Measurements from ENCODE around the gene RNF150. TPM values are rescaled to one million over a fixed set of nuclear protein-coding genes. Genes with fewer than 3 reads are reported as not detected.

Gene RNF150
- polyA plus RNA-seq, 1 donor, result 42.4 TPM

DNA sequence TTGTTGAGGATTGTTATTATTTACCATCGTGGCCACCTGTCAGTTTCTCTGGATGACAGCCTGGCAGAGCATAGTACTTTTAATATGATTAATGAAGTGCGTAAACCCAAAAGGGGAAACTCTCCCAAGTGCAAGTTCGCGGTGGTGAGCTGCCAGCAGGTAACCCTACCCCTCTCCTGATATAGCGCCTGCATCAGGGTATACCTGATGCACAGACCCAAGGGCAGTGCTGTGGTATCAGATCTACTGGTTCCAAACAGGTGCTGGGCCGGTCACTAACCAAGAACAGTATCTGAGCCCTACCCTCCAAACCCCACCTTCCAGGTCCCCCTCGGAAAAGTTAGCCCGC lies 1.6 kb downstream of the RNF150 start:
- DNase-seq, result no peak

- DNase-seq, result no peak
These were observed 2.2 kb downstream of the RNF150 start for GRCh38 chr4:141130947-141131605.

- DNase-seq, result no peak
These were observed 5.4 kb downstream of the RNF150 start for GRCh38 chr4:141127884-141128283.

DNA sequence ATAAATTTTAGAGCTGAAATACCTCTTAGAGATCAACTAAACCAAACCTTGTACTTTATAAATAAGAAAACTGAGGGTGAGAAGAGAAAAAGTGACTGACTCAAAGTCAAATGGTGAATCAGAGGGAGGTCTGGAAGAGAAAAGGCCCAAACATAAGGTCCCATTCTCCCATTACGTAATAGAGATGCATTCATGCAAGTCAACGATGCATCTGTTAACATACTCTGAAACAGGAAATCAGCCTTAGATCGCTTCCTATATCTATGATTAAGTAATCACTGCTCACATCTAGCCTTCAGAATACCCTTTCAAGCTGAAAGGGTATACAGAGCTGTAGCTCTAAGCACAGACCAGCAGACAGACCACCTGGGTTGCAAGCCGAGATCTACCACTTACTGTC lies 6.5 kb downstream of the RNF150 start:
- DNase-seq, result no peak

GRCh38 chr4:141124224-141124623 lies 9.0 kb downstream of the RNF150 start:
- DNase-seq, result no peak

- DNase-seq, result no peak
These were observed 11.4 kb downstream of the RNF150 start for GRCh38 chr4:141121768-141122454.

- no peak for DNase-seq
These were observed 12.2 kb downstream of the RNF150 start for GRCh38 chr4:141121101-141121500.

DNA sequence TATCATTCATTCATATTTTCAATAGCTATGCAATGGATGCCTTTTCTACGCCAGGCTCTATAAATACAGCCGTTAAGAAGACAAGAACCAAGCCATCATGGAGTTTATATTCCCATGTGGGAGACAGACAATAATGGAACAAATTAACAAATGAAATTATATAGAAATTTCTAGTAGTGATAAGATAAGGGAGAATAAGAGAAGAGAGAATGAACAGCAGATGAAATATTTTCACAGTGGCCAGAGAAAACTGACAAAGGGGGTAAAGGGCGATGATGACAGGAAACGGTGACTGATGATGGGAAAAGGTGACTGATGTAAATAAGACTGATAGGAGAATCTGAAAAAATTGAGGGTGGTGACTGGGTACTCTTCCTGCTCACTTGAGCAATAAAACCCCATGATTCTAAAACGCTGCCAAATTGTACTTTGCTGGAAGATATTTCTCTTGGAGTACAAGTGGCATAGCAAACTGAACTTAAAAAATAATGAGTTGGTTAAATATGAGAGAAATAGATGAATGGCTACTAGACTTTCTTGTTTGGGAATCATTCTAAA lies 13.2 kb downstream of the RNF150 start:
- no peak for DNase-seq

- no peak for DNase-seq
These were observed 14.2 kb downstream of the RNF150 start for GRCh38 chr4:141119071-141119470.

DNA sequence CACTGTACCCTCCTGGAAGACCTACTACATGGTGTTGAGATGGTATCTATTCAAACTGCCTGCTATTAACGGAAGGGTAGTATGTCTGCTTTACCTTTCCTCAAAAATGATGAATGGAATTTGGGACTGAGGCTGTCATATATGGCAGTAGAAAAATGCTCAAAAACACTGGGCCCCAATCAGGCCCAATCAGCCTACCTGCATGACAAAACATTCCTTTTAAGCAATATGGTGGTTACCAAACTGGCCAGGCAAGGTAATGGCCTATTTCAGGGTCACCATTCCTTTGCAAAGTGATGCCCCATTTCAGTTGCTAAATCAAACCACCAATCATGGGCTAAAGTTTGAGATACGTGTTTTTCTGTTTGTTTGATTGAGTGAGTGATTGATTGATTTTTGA lies 14.9 kb downstream of the RNF150 start:
- no peak for DNase-seq

DNA sequence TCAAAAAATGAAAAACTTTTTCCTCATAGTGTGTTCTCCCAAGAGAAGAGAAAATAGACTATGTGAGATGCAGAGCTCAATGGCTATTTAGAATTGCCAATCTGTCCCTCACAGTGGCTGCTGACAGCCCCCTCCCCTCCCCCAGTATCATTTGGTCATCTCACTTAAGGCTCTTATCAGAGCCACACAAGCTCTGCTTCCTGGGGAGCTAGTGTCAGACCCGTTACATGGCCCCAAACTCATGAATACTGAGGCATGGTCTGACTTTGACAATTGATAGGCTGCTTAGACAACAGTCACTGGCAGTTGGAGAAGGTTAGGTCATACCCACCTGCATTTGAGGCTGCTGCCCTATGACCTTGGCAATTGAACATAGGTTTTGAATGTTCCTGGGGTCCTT lies 15.3 kb downstream of the RNF150 start:
- no peak for DNase-seq

DNA sequence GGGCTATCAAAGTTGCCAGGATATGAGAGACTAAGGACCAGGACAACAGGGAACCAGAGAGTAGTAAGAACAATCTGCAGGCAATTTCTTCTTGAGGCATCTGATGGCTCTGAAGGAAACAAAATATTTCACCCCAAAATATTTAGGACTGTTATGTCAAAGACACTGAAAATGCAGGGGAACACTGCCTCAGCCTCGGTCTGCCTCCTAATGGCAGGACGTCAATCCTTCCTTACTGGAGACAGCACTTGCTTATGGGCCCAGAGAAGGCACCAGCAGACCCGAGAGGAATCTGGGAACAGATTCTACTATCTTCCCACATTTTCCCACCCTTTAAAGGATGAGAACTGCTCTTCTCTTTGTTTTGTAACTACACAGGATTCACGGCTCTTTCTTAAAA lies 23.3 kb downstream of the RNF150 start:
- no peak for DNase-seq

DNA sequence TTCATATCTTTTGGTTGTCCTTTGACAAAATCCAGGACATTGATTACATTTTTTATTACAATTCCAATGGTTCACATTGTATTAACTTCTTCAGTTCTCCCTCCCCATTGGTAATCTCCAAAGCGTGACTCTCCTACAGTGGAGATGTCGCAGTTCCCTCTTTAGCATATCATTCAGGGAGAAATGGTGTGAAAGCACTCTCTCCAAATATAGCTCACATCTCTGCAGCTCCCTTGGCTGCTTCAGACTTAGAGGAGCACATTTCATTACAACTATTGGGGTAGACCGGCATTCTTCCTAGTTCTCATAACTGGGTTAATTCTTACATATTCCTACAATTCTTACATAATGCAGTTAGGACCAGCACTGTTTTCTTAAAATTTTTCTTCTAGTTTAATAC lies 25.3 kb downstream of the RNF150 start:
- DNase-seq, result no peak

- no peak for DNase-seq
These were observed 30.9 kb downstream of the RNF150 start for GRCh38 chr4:141102367-141102766.

DNA sequence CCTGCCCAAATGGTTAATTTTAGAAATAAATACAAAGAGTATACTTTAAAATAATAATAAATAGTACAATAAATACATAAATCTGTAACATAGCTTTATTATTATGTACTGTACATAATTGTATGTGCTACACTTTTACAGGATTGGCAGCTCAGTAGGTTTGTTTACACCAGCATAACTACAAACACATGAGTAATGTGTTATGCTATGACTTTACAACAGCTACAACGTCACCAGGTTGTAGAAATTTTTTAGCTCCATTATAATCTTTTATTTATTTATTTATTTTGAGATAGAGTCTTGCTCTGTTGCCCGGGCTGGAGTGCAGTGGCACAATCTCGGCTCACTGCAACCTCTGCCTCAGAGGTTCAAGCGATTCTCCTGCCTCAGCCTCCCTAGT lies 31.8 kb downstream of the RNF150 start:
- no peak for DNase-seq

DNA sequence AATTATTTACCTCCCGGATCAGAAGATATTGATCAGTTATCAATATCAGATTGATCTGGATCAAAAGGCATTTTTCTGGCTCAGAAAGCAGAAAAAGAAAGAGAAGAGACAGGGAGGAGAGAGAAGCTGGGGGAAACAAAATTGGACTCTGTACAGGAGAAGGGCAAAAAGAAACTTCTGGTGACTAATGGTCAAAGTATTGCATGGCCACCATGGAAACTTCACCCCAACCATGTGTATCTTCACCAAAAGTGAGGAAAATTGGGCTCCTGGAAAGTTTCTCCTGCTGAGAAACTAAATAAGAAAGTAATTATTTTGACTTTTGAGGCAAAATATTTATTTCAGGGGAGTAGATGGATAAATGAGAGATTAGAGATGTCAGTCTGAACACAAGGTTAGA lies 33.9 kb downstream of the RNF150 start:
- no peak for DNase-seq

GRCh38 chr4:141098163-141098562 lies 35.1 kb downstream of the RNF150 start:
- DNase-seq, result no peak

GRCh38 chr4:141090473-141090872 lies 42.8 kb downstream of the RNF150 start:
- no peak for DNase-seq

DNA sequence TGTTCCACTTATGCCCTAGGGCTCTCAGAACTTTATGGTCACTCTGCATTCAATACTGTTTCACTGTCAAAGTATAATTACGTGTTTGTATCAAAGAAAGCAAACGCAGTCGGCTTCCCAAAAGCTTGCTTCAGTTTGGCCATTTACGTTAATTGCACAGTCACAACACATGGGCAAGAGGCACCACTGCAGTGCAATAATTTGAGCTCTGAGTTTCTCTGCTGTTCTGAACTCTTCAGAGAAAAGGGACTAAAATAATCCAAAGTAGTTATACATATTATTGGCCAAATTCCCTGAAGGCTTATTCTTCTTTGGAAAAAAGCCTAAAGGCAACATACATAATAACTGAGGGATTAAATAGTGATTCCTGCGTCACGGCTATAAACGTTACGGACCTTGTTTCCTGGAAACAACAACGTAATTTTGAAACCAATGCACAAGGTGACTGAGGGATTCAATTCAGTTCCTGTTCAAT lies 51.3 kb downstream of the RNF150 start:
- peak; percentile 32 for DNase-seq

DNA sequence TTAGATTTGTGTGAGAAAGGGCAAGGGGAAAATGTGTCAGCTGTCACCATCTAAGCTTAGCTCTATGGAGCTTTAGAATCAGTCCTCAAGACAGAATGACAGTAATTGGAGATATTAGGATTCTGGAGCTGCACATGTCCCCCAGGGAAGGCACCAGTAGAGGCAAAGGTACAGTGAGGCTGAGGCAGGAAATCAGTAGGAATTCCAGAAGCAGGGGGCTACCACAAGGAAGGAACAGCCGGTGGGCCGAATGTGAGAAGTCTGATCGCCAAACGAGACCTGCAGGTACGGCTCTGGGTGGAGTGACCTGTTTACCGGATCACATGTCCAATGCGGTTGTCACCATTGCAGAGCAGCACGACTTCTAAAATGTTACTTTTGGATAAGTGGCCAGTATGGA lies 52.6 kb downstream of the RNF150 start:
- DNase-seq, result no peak

GRCh38 chr4:141079393-141079930 lies 53.8 kb downstream of the RNF150 start:
- DNase-seq, result no peak

- DNase-seq, result no peak
These were observed 54.4 kb downstream of the RNF150 start for GRCh38 chr4:141078871-141079270.

DNA sequence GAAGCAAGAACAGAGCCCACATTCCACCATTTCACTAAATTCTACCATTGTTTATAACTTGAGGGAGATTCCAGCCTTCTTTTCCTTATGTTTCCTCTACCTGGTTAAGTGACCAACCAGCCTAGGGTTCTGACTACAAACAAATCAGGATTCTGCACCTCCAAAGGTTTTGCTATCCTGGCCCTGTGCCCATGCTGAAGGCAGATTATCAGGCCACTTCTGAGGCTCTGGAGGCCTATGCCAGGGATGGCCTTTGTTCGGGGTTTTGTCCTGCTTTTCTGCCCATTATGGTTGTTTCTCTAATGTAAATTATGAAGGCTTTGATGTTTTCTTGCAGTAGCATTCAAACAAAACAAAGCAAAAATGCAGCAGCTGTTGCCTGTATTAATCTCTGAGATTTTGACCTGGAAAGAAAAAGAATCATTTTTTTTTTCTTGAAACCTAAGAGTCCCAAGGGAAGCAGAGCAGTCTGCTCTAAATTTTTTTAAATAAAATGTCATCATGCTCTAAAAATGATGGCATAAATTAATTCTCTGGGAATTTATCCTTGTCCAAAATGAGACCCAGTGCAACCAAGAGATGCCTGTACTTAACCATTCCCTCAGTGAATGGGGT lies 55.6 kb downstream of the RNF150 start:
- no peak for DNase-seq

GRCh38 chr4:141075553-141075952 lies 57.7 kb downstream of the RNF150 start:
- DNase-seq, result no peak
